Lower leg skin (tissue), 3 donors: ENCODE data around the gene BUB1.

ENCODE experiments used
- CTCF ChIP-seq, 3 donors: fragments of 450-650 bp; IDR thresholded peaks; one replicate each; pipeline ENCODE4 v1.5.1; 2016; ENCODE audit warnings: antibody characterized with exemption in 3 of 3, mild to moderate bottlenecking in 3 of 3, moderate library complexity in 2 of 3
- POLR2A ChIP-seq, 2 donors: fragments of 450-650 bp; IDR thresholded peaks; one replicate each; pipeline ENCODE4 v1.6.1; 2016 to 2017; ENCODE audit warnings: antibody characterized with exemption in 2 of 2, mild to moderate bottlenecking in 1 of 2, moderate library complexity in 1 of 2

GRCh38 chr2:110717734-110718133 lies 39.9 kb upstream of the BUB1 start:
- TF ChIP-seq CTCF (IDR thresholded peaks at IDR 0.05): no peak
- TF ChIP-seq POLR2A (IDR thresholded peaks at IDR 0.05): no peak
